GM18511 (cell line): ENCODE data around the gene NUBP1.
"Not testable (repeated sequence)": the region's sequence is repeated elsewhere in the genome, so short reads cannot be mapped to it uniquely, and the experiment has no call there.

ENCODE experiments used
- ATAC-seq: cut with Tn5 transposase; IDR thresholded peaks from one replicate; pipeline ENCODE4 v1.9.1; 2021; ENCODE audit warnings: mild to moderate bottlenecking, moderate library complexity; ENCODE audit not compliant: unreplicated experiment

The NUBP1 gene

DNA sequence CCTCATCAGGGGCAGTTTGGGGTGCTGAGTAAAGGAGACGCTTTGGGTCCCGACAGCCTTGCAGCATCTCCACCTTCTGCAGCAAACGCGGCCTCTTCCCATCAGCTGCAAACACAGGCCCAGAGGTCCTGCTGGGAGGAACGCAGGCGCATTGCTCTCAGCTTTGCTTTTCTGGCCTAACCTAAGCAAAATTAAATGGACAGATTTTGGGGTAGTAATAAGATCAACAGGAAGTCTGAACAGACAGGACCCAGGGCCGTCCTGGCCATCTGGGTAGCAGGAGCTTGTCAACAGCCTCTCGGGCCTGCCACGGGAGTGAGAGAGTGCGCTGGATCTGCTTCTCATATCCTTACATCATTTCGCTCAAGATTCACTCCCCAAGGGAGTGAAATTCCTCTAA, 7.2 kb downstream of the NUBP1 start:
- ATAC-seq: no peak

DNA sequence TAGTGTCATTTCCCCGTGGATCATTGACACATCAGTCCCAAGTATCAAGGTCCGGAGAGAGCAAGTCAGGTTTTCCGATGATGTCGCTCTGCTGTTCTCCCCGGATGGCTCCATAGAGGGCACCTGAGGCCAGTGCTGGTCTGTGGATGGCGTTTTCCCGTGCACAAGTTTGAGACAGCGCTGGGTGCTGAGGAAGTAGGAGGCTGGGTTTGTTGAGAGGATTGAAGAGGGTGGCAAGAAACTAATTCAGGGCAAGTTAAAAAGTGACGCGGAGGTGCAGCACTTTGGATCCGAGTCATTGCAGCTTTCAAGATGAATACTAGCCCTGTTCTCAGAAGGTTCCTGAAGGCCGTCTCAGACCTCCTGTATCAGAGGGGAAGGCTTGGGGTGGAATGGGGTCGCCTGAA, 7.7 kb downstream of the NUBP1 start:
- peak; percentile 32 for ATAC-seq

DNA sequence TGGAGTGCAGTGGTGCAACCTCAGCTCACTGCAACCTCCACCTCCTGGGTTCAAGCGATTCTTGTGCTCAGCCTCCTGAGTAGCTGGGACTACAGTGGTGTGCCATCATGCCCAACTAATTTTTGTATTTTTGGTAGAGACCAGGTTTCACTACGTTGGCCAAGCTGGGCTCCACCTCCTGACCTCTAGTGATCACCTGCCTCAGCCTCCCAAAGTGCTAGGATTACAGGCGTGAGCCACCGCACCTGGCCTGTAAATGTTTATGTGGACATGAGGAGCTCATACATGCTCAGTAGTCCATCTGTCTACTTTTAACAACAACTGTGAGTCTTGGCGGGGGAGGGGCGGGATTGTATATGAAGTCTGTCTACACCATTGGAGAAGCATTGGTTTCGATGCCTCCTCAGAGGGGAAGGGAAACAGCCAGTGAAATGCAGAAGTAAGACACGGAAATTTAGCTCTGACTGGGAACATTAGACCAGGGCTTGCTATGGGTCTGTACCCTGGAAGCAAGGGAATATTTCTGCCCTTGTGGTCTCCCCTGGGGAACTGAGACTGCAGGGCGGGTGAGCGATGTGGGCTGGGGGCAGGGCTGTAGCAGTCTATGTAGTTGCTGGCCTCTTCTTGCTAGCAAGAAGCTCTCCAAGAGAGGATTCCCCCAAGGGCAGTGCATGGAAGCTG, 9.3 kb downstream of the NUBP1 start:
- peak; percentile 75 for ATAC-seq

DNA sequence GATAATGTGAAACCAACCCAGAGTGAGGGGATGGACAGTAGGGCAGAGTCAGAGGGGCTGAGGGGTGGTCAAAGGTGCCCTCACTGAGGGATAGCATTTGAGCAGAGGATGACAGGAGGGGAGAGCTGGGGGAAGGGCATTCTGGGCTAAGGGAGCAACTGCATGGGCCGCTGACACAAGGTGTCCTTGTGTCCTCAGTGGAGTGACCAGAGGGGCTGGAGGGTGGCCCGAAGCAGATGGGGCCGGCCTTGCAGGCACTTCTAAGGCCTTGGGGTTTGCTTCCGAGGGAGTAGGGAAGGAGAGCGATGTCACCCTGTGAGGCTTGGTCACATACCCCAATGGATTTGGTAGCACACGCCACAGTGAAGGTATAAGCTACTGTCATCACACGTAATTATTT, 10.0 kb downstream of the NUBP1 start:
- ATAC-seq: no peak

DNA sequence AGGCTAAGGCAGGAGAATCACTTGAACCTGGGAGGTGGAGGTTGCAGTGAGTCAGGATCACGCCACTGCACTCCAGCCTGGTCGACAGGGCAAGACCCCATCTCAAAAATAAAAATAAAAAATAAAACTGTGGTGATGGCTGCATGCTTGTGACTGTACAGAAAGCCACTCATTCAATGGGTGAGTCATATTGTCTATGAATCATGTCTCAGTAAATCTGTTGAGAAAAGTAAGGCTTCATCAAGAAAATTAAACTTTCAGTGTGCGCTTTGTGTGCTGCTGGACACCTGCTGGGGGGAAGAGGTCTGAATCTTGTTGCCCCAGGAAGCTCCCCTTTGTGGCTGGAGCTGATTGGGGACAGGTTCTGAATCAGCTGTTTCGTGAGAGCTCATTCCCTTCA, 11.3 kb downstream of the NUBP1 start:
- ATAC-seq: no peak

DNA sequence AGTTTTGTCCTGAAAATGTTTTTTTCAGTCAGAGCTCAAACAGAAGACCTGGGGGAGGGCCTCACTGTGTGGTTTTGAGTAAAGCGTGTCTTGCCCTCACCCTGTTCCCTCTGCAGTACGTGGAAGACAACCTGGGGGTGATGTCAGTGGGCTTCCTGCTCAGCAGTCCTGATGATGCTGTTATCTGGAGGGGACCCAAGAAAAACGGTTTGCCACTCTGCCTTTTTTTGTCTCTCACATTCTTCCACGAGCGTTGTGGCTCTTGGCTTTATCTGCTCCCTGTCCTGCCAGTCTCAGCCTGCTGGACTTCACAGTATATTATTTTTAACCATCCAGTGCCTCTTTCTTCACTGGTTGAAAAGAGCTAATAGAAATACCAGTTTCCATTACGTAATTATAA, 12.9 kb downstream of the NUBP1 start:
- ATAC-seq: no peak

DNA sequence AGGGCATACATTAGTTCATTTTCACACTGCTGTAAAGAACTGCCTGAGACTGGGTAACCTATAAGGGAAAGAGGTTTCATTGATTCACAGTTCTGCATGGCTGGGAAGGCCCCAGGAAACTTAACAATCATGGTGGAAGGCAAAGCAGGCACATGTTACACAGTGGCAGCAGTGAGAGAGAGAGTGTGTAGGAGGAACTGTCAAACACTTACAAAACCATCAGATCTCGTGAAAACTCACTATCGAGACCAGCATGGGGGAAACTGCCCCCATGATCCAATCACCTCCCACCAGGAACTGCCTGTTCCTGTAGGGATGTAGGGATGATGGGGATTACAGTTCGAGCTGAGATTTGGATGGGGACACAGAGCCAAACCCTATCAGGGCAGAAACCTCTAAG, 17.2 kb downstream of the NUBP1 start:
- ATAC-seq: no peak

DNA sequence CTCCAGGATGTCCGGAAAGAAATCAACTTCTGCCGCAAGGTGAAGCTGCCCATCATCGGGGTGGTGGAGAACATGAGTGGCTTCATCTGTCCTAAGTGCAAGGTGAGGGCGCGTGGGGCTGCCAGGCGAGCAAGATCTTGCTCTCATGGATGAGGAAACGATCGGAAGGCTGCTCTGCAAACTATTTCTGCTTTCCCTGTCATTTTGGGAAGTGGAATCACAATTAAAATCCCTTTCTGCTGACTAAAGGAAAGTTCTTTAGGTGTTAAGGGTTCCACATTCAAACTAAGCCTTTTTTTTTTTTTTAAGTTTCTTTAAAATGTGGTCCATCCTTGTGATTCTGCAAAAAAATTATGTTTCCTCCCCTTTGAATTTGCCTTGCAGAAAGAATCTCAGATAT, 17.7 kb downstream of the NUBP1 start:
- ATAC-seq: no peak

DNA sequence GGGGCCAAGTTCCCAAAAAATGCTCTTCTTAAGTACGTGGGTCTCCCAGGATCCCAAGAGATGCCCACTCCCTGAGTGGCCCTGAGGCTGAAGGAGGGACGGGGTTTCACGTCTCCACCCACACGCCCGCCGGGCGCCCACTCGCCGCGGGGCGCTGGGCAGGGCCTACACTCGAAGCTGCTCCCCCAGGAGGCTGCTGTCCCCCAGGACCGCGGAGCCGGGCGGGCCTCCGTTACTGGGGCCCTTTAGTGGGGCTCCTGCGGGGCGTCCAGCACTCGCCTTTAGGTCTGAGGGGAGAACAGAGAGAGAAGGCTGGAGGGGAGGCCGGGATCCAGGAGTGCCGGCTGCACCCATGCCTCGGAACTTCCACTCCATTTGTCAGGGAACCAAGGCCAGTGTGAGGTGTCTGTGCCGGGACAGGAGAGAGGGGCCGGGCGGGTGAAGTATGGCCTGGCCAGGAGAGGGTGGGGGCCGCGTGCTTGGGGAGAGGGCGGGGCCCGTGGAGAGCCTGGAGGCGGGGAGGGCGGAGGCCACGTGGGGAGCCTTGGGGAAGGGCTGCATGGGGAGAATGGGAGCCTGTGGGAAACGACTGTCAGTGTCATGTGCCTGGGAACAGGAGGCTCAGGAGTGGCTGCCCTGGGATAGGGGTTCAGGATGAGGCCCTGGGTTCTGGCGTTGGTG, 18.8 kb downstream of the NUBP1 start:
- no peak for ATAC-seq

DNA sequence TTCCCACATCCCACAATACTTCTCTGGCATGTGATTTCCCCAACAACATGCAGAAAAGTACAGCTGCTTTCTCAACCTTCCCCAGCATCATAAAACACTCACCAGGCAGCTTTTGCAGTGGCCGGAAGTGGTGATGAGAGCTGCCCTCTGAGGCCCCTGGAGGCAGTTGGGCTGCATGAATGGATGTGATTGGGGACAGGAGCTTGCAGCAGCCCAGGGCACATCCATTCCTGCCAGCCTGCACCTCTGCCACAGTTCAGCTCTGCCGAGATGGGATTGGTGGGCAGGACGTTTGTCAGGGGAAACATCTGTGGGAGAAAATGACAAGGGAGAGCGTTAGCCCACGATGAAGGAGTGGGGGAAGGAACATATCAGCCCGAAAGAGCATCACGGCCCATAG, 19.8 kb downstream of the NUBP1 start:
- no peak for ATAC-seq

DNA sequence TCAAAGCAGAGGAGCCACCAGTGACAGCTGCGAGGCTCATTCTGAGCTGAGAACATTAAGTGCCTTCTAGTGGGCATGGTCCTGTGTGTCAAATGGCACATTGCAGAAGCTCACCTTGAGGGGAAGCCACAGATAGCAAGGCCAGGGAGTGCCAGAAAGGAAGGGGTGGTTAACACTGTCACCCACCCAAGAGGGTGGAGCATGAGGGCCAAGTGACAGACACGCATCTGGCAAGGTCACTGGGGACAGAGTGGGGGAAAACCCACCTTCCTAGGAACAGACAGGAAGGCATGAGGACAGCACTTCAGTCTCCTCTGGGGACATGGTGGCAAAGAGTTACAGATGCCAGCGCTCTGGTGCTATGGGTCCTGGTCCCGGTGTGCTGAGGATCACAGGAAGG, 22.1 kb downstream of the NUBP1 start:
- ATAC-seq: peak; percentile 89

DNA sequence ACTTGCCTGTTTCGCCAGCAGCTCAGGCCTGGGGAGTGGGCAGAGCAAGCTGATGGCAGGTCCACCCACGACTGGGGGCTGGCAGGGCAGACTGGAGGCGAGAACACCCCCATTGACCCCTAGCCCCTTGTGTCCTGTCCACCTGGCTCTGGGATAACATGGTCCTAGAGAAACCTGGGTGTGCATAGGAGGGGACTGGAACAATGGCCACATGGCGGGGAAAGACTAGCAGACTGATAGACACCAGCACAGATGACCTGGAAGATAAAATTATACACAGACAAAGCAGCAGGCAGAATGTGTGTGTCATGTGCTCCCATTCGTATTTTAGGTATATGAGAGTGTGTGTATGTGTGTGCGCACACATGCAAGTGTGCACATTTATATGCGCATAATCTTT, 23.5 kb downstream of the NUBP1 start:
- ATAC-seq: no peak

DNA sequence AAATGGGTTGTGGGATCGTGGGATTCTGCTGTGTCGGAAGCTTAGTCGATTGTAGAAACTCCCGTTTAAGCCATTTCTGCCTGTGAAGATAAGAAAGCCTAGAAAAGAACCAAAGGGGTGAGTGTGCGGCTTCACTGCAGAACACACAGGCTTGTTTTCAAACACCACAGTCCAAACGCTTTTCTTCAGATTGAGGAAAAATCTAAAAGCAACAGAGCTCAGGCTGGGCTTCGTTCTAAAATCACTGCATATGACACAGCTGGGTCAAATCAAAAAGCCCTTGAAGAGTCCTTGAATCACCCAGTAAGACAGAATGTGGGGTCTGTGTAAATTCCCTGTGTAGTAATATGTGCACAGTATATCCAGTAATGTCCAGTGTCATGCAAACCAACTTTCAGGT, 25.7 kb downstream of the NUBP1 start:
- no peak for ATAC-seq

DNA sequence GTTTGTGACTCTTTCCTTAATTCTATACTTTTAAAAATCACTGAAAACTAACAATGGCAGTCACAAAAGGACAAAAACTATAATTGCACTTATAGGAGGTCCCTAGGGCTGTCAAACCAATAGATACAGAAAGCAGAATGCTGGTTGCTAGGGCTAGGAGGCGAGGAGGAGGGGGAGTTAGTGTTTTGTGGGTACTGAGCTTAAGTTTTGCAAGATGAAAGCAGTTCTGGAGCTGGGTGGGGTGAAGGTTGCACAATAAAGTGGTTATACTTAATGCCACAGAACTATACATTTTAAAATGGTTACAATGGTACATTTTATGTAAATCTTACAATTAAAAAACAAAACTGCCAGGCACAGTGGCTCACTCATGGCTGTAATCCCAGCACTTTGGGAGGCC, 27.3 kb downstream of the NUBP1 start:
- ATAC-seq: no peak

DNA sequence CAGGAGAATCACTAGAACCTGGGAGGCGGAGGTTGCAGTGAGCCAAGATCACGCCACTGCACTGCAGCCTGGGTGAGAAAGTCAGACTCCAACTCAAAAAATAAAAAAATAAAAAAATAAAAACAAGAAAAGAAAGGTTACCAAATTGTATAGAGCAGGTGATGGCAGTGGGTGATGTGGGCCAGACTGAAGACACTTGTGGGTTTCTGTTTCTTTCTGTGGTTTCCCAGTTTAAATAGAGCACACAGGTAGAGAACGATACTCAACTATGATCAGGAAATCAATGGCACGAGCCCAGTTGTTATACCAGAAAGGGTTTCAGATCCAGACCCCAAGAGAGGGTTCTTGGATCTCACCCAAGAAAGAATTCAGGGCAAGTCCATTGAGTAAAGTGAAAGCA, 32.6 kb downstream of the NUBP1 start:
- peak; percentile 85 for ATAC-seq

DNA sequence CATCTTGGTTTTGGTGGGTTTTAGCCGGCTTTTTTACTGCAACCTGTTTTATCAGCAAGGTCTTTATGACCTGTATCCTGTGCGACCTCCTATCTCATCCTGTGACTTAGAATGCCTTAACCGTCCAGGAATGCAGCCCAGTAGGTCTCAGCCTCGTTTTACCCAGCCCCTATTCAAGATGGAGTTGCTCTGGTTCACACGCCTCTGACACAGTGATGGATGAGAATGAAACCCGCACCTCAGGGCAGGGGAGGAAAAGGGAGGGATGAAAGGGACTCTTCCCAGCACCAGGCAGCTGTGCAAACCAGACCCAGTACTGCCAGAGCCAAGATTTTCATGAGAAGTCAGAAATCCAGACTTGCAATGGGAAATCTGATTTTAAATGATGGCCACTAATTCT, 33.3 kb downstream of the NUBP1 start:
- not testable (repeated sequence) for ATAC-seq

DNA sequence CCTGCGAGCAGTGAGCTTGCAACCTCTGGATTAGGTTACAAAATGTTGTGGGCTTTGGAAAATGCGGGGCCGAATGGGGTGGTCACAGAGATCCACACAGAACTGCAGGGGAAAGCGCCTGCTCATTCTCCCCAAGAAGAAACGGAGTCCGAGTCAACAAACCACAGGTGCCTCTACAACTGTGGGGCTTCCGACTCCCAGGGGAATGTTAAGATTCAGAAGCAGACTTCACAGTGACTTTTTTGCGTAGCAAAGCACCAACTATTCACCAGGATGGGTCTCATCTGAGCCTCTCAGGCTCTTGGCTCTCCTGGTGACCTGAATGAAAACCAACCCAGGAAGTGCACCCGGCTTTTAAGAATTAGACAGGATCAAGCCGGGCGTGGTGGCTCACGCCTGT, 33.7 kb downstream of the NUBP1 start:
- ATAC-seq: no peak

DNA sequence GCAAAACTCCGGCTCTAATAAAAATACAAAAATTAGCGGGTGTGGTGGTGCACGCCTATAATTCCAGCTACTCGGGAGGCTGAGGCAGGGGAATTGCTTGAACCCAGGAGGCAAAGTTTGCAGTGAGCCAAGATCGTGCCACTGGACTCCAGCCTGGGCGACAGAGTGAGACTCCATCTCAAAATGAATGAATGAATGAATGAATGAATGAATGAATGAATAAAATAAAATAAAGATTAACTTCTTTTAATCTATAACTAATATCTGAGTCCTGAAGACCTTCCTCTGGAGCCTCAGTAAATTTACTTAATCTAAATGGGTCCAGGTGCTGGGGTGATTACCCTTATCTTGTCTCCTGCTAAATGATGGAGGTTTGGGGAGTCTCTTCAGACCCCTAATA, 36.3 kb downstream of the NUBP1 start:
- ATAC-seq: not testable (repeated sequence)

DNA sequence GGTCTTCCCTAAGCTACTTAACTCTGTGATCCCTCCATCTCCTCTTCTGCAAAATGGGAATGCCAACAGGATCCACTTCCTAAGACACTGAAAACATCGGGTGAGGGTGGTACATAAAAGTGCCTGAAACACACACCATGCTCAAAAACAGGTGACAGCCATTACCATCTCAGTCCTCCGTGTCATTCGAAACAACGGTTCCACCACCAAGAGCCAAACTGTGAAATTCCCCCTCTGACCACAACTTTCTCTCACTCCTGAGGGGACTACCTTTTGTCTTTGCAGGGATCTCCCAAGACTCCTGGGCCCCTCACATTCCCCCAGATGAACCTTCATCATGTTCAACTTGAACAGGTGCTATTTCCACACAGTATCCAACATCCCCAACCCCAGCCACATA, 37.0 kb downstream of the NUBP1 start:
- peak; percentile 39 for ATAC-seq

DNA sequence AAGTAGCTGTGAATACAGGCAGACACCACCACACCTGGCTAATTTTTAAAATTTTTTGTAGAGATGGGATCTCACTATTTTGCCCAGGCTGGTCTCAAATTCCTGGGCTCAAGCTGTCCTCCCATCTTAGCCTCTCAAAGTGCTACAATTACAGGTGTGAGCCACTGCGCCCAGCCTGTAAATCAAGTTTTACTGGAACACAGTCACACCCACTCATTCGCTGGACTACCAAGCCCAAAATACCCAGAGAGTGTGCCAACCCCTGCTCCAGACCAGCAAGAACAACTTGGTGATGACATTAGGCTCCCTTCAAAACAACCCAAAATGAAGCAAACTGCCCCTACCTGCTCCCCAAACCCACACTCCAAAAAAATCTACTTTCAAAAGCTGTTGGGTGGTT, 39.0 kb downstream of the NUBP1 start:
- ATAC-seq: no peak

DNA sequence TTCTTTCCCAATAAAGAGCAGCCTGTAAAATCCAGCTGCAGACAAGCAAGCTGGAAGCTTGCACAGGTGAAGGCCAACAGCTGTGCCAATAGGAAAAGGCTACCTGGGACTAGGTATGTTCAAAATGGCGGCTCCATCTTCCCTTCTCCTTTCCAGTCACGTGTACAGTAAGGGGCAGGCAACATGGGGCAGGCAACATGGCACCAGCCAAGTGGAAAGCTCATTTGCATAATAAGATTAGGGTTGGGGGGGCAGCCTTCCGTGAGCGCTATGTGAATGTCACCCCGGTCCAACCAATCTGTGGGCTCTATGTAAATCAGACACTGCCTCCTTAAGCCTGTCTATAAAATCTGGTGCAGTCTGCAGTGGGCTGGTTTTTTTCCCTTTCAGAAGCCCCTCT, 43.7 kb downstream of the NUBP1 start:
- no peak for ATAC-seq

DNA sequence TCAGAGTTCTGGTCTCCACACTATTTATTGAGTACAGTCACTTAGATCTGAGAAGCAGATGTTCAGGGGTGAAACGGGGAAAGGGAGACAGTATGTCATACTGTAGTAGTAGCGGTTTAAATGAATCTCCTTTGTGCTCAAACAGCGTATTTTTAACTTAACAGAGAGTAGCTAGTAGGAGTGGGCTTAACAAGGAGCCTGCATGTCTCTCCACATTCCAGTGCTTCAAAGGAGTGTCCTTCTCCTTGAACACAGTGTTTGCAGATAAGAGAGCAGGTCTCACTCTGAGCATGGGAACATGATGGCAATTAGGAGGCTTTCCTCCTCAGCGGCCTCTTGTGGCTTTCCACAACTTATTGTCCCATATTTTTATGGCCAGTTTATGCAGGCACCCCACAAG, 45.0 kb downstream of the NUBP1 start:
- ATAC-seq: not testable (repeated sequence)

DNA sequence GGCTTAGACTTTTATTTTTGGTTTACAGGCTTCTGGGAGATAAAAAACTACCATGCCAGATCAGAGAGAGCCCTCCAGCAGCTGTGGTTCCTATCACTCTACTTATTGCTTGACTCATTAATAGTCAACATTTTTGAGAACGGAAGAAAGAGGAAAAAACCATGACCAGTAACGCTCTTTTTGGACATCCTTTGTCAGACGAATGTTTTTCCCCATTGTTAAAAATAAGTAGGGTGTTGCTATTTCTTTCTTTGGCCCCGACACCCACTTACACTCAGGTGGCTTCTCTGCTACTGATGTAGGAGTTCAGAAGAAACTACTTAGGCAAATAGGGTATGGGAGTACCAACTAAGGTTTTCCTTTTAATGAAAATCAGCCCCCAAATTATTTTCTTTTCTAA, 47.4 kb downstream of the NUBP1 start:
- ATAC-seq: peak; percentile 59
